Measurements from ENCODE around the gene MRPS34. TPM values are rescaled to one million over a fixed set of nuclear protein-coding genes. Genes with fewer than 3 reads are reported as not detected.

Gene MRPS34
- total RNA-seq, 4 donors from 2014 or later: 65.4 to 120 (median 90.0) TPM

GRCh38 chr16:1817276-1817589 lies 44.3 kb upstream of the MRPS34 start:
- Histone ChIP-seq H3K4me3 (no peak overlapping the region), H3K27ac (no peak overlapping the region), H3K36me3 (peaks cover 0 to 52% of the 10 kb centered on the region in 2 donors), H3K27me3 (no peaks in the 10 kb centered on the region), H3K9me3 (no peaks in the 10 kb centered on the region), H3K4me1 (no peaks in the 10 kb centered on the region)
- in situ Hi-C loops (cut with MboI; ENCODE audit: low sequenced_read_pairs in 4 of 4) (no loop called here), intact Hi-C loops (cut with DNase I; ENCODE audit: low total_unique reads) (no loop called here)
- ATAC-seq (no peak), DNase-seq (no peak)
- TF ChIP-seq POLR2A (IDR thresholded peaks at IDR 0.05) (no peak), CTCF (IDR thresholded peaks at IDR 0.05 in 4 of 5, conservative IDR thresholded peaks at IDR 0.05 in 1 of 5) (no peak)

DNA sequence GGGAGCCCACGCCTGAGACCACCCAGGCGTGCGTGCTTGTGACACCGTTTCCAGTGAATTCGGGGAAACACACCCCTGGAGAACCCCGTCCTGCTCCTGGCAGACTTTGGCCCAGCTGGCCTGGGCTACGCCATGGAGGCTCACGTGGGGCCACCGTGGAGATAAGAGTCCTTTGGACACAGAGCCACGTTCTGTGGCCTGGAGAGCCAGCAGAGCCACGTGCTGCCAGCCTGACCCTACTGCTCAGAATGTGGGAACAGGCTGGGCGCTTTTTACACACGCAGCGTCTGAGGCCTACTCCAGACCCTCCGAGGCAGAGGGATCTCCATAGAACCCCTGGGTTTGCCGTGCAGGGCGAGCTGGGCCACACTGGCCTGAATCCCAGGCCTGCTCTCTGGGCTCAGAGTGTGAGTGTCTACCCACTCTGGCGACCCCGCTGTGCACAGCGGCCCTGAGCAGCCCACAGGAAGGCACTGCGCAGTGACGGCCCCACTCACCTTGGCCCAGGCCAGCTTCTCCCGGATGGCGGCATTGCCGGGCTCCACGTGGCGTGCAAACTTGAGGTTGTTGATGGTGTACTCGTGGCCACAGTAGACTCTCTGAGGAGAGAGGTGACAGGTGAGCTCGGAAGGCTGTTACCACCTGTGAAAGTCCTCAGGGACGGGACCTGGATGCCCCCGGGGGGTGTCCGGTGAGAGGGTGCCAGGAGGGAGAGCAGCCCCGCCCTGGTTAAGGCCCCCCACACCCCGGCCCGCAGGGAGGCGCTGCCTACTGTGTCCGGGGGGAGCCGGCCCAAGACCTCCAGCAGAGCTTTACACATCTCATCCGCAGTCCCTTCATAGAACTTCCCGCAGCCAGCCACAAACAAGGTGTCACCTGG lies 43.7 kb upstream of the MRPS34 start:
- no peak for TF ChIP-seq CTCF (IDR thresholded peaks at IDR 0.05 in 4 of 5, conservative IDR thresholded peaks at IDR 0.05 in 1 of 5)
- TF ChIP-seq POLR2A (IDR thresholded peaks at IDR 0.05): no peak
- Histone ChIP-seq H3K9me3 (no peaks in the 10 kb centered on the region), H3K36me3 (peaks cover 0 to 48% of the 10 kb centered on the region in 2 donors), H3K27ac (peak overlapping the region in 1 of 4 donors; percentile 36), H3K4me3 (no peak overlapping the region), H3K4me1 (no peaks in the 10 kb centered on the region), H3K27me3 (no peaks in the 10 kb centered on the region)
- intact Hi-C loops (cut with DNase I; ENCODE audit: low total_unique reads) (no loop called here), in situ Hi-C loops (cut with MboI; ENCODE audit: low sequenced_read_pairs in 4 of 4) (no loop called here)
- ATAC-seq (no peak), DNase-seq (no peak)

- no peak for TF ChIP-seq POLR2A (IDR thresholded peaks at IDR 0.05)
- no peak for TF ChIP-seq CTCF (IDR thresholded peaks at IDR 0.05 in 4 of 5, conservative IDR thresholded peaks at IDR 0.05 in 1 of 5)
- DNase-seq: peak in 1 of 2 donors; percentile 40
- Histone ChIP-seq H3K4me1 (no peaks in the 10 kb centered on the region), H3K9me3 (no peaks in the 10 kb centered on the region), H3K36me3 (peaks cover 0 to 38% of the 10 kb centered on the region in 2 donors), H3K4me3 (no peak overlapping the region), H3K27me3 (no peaks in the 10 kb centered on the region), H3K27ac (peak overlapping the region in 1 of 4 donors; percentile 36)
- ATAC-seq: peak in 1 of 2 donors; percentile 64
- in situ Hi-C loops (cut with MboI; ENCODE audit: low sequenced_read_pairs in 4 of 4) (no loop called here), intact Hi-C loops (cut with DNase I; ENCODE audit: low total_unique reads) (no loop called here)
Observed at GRCh38 chr16:1815461-1815860, 42.5 kb upstream of the MRPS34 start.

- Histone ChIP-seq H3K9me3 (no peaks in the 10 kb centered on the region), H3K4me1 (no peaks in the 10 kb centered on the region), H3K27me3 (no peaks in the 10 kb centered on the region), H3K36me3 (peaks cover 0 to 35% of the 10 kb centered on the region in 2 donors), H3K27ac (no peak overlapping the region), H3K4me3 (no peak overlapping the region)
- DNase-seq: peak in 1 of 2 donors; percentile 39
- TF ChIP-seq POLR2A (IDR thresholded peaks at IDR 0.05): no peak
- TF ChIP-seq CTCF (IDR thresholded peaks at IDR 0.05 in 4 of 5, conservative IDR thresholded peaks at IDR 0.05 in 1 of 5): peak in 2 of 5 experiments; percentile 26 to 33
- in situ Hi-C loops (cut with MboI; ENCODE audit: low sequenced_read_pairs in 4 of 4) (no loop called here), intact Hi-C loops (cut with DNase I; ENCODE audit: low total_unique reads) (no loop called here)
- ATAC-seq: peak in 1 of 2 donors; percentile 40
Observed at GRCh38 chr16:1812732-1813163, 39.8 kb upstream of the MRPS34 start.

Data from gastrocnemius medialis (tissue), 4 donors.